ENCODE measurements around the gene JAK2. TPM values are rescaled to one million over a fixed set of nuclear protein-coding genes. Genes with fewer than 3 reads are reported as not detected.
A peak's percentile ranks its signal among the peaks of the same experiment; 100 is the strongest.
"Not testable (repeated sequence)": the region's sequence is repeated elsewhere in the genome, so short reads cannot be mapped to it uniquely, and the experiment has no call there.

JAK2 gene
- total RNA-seq, 6 donors from 2014 or later: 19.6 to 52.9 (median 26.0) TPM

DNA sequence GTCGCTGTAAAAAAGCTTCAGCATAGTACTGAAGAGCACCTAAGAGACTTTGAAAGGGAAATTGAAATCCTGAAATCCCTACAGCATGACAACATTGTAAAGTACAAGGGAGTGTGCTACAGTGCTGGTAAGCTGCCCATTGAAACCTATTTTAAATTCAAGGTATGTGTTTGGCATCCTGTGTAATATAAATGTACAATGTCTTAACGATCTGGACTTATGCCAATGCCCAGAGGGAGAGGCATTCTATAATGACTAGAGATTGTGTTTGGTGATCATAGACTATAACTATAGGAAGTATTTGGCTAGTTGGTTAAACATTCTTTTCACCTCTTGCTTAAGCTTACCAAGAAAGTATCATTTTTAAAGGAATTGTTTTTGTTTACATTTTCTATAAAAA lies 104.7 kb downstream of the JAK2 start:
- peaks cover 5 to 26% (median 21%) of the 10 kb centered on the region in 4 donors for H3K36me3 ChIP-seq
- H3K4me3 ChIP-seq: no peak overlapping the region
- no peaks in the 10 kb centered on the region for H3K4me1 ChIP-seq
- no peak for ATAC-seq (ENCODE audit: low FRiP score in 2 of 2)
- TF ChIP-seq, protein P1, sequence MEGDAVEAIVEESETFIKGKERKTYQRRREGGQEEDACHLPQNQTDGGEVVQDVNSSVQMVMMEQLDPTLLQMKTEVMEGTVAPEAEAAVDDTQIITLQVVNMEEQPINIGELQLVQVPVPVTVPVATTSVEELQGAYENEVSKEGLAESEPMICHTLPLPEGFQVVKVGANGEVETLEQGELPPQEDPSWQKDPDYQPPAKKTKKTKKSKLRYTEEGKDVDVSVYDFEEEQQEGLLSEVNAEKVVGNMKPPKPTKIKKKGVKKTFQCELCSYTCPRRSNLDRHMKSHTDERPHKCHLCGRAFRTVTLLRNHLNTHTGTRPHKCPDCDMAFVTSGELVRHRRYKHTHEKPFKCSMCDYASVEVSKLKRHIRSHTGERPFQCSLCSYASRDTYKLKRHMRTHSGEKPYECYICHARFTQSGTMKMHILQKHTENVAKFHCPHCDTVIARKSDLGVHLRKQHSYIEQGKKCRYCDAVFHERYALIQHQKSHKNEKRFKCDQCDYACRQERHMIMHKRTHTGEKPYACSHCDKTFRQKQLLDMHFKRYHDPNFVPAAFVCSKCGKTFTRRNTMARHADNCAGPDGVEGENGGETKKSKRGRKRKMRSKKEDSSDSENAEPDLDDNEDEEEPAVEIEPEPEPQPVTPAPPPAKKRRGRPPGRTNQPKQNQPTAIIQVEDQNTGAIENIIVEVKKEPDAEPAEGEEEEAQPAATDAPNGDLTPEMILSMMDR (IDR thresholded peaks at IDR 0.05): no peak
- no peak for TF ChIP-seq POLR2AphosphoS5 (IDR thresholded peaks at IDR 0.05)
- TF ChIP-seq POLR2A (IDR thresholded peaks at IDR 0.05): no peak
- no peak for TF ChIP-seq EP300 (IDR thresholded peaks at IDR 0.05)
- H3K27ac ChIP-seq: no peak overlapping the region
- 82 to 87% methylated on average over 2 of the region's 2 CpGs for WGBS, 2 donors
- DNase-seq: no peak
- no peaks in the 10 kb centered on the region for H3K27me3 ChIP-seq
- no peaks in the 10 kb centered on the region for H3K9me3 ChIP-seq

DNA sequence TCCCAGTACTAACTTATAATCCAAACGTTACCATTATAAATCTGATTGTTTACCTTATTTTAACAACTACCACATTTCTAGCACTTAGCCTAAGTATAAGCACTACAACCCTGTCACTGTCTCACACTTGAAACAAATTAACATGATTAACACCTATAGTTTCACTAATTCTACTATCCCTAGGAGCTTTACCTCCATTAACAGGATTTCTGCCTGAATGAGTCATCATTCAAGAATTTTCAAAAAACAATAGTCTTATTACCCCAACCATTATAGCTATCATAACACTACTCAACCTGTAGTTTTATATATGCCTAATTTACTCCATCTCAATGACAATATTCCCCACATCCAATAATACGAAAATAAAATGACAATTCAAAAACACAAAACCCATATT lies 110.7 kb downstream of the JAK2 start:
- no peak for DNase-seq
- Histone ChIP-seq H3K9me3 (no peaks in the 10 kb centered on the region), H3K27me3 (no peaks in the 10 kb centered on the region), H3K27ac (no peak overlapping the region), H3K4me1 (no peaks in the 10 kb centered on the region), H3K4me3 (no peak overlapping the region), H3K36me3 (peaks cover under 1 to 7% (median 5%) of the 10 kb centered on the region in 4 donors)
- WGBS, 2 donors: 92 to 93% methylated on average over 2 of the region's 2 CpGs
- no peak for ATAC-seq (ENCODE audit: low FRiP score in 2 of 2)
- TF ChIP-seq, protein P1 (IDR thresholded peaks at IDR 0.05): no peak
- TF ChIP-seq EP300 (IDR thresholded peaks at IDR 0.05) (no peak), POLR2A (IDR thresholded peaks at IDR 0.05) (no peak), POLR2AphosphoS5 (IDR thresholded peaks at IDR 0.05) (no peak)

DNA sequence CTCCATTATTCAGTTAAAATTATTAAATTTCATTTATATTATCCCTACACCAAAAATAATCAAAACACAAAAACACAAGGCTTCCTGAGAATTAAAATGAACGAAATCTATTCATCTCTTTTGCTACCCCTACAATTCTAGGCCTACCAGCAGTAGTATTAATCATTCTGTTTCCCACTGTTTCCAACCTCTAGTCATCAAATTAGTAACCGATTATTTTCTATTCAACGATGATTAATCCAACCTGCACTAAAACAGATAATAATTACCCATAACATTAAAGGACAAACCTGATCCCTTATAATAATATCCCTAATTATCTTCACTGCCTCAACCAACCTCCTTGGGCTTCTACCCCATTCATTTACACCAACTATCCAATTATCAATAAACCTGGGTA lies 114.4 kb downstream of the JAK2 start:
- peaks cover 8 to 27% (median 21%) of the 10 kb centered on the region in 4 donors for H3K36me3 ChIP-seq
- no peaks in the 10 kb centered on the region for H3K27me3 ChIP-seq
- H3K9me3 ChIP-seq: no peaks in the 10 kb centered on the region
- H3K4me1 ChIP-seq: no peaks in the 10 kb centered on the region
- WGBS, 2 donors: 67 to 81% methylated on average over 3 of the region's 3 CpGs
- DNase-seq (no peak), ATAC-seq (ENCODE audit: low FRiP score in 2 of 2) (no peak)
- TF ChIP-seq POLR2A (IDR thresholded peaks at IDR 0.05): no peak
- TF ChIP-seq, protein P1 (IDR thresholded peaks at IDR 0.05): no peak
- no peak for TF ChIP-seq EP300 (IDR thresholded peaks at IDR 0.05)
- TF ChIP-seq POLR2AphosphoS5 (IDR thresholded peaks at IDR 0.05): no peak
- no peak overlapping the region for H3K4me3 ChIP-seq
- no peak overlapping the region for H3K27ac ChIP-seq

DNA sequence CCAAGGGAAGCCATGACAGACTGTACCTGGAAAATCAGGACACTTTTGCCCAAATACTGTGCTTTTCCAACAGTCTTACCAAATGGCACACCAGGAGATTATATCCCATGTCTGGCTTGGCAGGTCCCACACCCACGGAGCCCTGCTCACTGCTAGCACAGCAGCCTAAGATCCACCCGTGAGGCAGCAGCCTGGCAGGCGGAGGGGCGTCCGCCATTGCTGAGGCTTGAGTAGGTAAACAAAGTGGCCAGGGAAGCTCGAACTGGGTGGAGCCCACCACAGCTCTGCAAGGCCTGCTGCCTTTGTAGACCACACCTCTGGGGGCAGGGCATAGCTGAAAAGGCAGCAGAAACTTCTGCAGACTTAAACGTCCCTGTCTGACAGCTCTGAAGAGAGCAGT lies 116.1 kb downstream of the JAK2 start:
- not testable (repeated sequence) for H3K9me3 ChIP-seq; H3K4me3 ChIP-seq; H3K4me1 ChIP-seq; H3K27me3 ChIP-seq; H3K27ac ChIP-seq; ATAC-seq (ENCODE audit: low FRiP score in 2 of 2)
- DNase-seq: peak in 1 of 2 donors; percentile 36
- 92 to 93% methylated on average over 3 to 7 of the region's 7 CpGs for WGBS, 2 donors
- H3K36me3 ChIP-seq: peaks cover 8 to 27% (median 21%) of the 10 kb centered on the region in 4 donors

DNA sequence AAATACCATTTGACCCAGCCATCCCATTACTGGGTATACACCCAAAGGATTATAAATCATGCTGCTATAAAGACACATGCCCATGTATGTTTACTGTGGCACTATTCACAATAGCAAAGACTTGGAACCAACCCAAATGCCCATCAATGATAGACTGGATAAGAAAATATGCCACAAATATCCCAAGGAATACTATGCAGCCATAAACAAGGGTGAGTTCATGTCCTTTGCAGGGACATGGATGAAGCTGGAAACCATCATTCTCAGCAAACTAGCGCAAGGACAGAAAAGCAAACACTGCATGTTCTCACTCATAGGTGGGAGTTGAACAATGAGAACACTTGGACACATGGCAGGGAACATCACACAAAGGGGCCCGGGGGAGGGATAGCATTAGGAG lies 121.4 kb downstream of the JAK2 start:
- WGBS, 2 donors: 98% methylated on average over 2 of the region's 2 CpGs
- ATAC-seq (ENCODE audit: low FRiP score in 2 of 2); DNase-seq: not testable (repeated sequence)

DNA sequence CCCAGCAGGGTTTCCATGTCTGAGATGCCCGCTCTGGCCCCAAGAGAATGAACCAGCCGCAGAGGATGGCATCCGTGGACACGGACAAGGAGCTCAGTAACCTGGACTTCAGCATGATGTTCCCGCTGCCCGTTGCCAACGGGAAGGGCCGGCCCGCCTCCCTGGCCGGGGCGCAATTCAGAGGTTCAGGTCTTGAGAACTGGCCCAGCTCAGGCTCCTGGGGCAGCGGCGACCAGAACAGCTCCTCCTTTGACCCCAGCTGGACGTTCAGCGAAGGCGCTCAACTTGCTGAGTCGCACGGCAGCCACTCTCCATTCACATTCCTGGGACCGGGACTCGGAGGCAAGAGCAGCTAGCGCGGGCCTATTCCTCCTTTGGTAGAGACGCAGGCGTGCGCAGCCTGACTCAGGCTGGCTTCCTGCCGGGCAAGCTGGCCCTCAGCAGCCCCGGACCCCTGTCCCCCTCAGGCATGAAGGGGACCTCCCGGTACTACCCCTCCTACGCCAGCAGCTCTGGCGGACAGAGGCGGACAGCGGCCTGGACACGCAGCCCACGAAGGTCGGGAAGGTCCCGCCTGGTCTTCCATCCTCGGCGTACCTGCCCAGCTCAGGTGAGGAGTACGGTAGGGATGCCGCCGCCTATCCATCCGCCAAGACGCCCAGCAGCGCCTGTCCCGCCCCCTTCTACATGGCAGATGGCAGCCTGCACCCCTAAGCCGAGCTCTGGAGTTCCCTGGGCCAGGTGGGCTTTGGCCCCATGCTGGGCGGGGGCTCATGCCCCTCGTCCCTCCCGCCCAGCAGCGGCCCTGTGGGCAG lies 126.0 kb downstream of the JAK2 start:
- TF ChIP-seq, protein P1 (IDR thresholded peaks at IDR 0.05): no peak
- TF ChIP-seq POLR2A (IDR thresholded peaks at IDR 0.05) (no peak), POLR2AphosphoS5 (IDR thresholded peaks at IDR 0.05) (no peak), EP300 (IDR thresholded peaks at IDR 0.05) (no peak)
- Histone ChIP-seq H3K9me3 (peaks cover 0 to 11% (median 0%) of the 10 kb centered on the region in 4 donors), H3K27ac (no peak overlapping the region), H3K4me1 (no peaks in the 10 kb centered on the region), H3K4me3 (no peak overlapping the region), H3K36me3 (peaks cover 14 to 30% (median 16%) of the 10 kb centered on the region in 4 donors), H3K27me3 (no peaks in the 10 kb centered on the region)
- ATAC-seq (ENCODE audit: low FRiP score in 2 of 2): peak in 1 of 2 donors; percentile 12
- peak in 1 of 2 donors; percentile 77 for DNase-seq
- 97 to 99% methylated on average over 18 to 49 of the region's 50 CpGs for WGBS, 2 donors

More for the DNA sequence above, 121.4 kb downstream of the JAK2 start:
- not testable (repeated sequence) for H3K4me3 ChIP-seq, H3K27ac ChIP-seq, H3K4me1 ChIP-seq, H3K27me3 ChIP-seq
- Histone ChIP-seq H3K9me3 (peaks cover 0 to 10% (median 0%) of the 10 kb centered on the region in 4 donors), H3K36me3 (peaks cover 9 to 19% (median 11%) of the 10 kb centered on the region in 4 donors)
